Measurements from ENCODE around the gene PNMT.

PNMT gene

GRCh38 chr17:39632153-39632941 lies 35.9 kb upstream of the PNMT start:
- peak; percentile 51 for DNase-seq

GRCh38 chr17:39633570-39634183 lies 34.6 kb upstream of the PNMT start:
- DNase-seq: no peak

DNA sequence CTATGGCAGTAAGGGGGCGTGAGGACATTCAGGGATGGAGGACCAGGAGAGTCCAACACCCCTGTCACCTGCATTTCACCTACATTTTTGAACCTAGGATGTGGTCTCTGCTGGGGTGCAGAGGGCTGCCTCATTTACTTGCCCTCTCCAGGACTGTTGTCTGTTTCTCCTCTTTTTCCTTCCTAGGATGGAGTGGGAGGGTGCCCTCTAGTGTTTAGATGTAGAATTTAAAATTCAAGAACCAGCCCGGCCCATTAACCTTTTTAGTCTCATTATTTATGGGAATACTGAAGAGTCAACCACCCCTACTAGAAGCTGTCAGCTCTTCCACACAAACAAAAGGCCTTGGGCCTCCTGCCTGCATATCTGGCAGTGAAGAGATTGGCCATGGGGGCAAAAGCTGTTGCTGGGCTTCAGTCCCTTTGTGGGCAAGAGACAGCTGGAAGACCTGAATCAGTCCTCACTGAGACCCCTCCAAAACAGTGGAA lies 33.8 kb upstream of the PNMT start:
- peak; percentile 59 for DNase-seq

- no peak for DNase-seq
Measured at GRCh38 chr17:39635614-39636176, 32.6 kb upstream of the PNMT start.

GRCh38 chr17:39636587-39636926 lies 31.7 kb upstream of the PNMT start:
- DNase-seq: no peak

GRCh38 chr17:39636927-39637736 lies 31.1 kb upstream of the PNMT start, which contains the start of gene STARD3:
TSS of gene STARD3 (plus strand) at chr17:39637144. CDS start at chr17:39653532, 16,388 bp downstream.
- peak; percentile 94 for DNase-seq

GRCh38 chr17:39638317-39638716 lies 29.9 kb upstream of the PNMT start:
- no peak for DNase-seq

- no peak for DNase-seq
Measured at GRCh38 chr17:39639043-39639442, 29.2 kb upstream of the PNMT start.

DNA sequence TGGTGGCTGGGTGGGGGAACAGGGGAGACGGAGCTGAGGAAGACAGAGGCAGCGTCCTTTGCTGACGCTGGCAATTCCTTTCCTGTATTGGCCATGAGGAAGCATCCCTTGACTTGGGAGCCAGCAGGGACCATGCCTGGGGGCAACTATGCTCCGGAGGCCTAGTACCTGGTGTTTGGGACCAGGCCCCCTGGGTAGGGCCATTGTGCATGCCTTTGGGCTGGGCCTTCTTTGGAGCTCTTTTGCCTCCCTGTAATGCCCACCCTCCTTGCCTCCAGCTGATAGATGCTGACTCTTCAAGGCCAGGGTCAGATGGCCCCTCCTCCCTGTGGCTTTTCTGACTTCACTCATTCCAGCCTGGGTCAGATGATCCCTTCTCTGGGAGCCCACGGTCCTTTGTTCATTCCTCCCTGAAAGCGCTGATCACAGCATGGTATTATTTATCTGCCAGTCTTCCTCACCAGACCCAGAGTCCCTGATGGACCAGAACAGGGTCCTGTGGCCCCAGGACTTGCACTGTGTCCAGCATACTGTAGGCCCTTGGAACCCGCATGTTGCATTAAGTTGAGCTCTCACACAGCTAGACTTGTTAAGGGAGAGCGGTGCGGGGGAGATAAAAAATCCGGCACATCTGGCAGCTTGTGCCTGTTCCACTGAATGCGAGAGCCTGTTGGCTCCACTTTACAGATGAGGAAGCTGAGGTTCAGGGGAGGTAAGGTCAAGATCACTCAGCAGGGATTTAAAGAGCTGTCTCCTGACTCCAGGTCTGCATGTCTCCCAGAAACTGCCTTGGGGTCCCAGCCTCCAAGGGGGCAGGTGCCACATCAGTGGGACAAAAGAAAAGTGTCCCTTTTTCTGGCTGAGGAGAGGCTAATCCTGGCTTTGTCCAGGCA lies 28.4 kb upstream of the PNMT start:
- no peak for DNase-seq

DNA sequence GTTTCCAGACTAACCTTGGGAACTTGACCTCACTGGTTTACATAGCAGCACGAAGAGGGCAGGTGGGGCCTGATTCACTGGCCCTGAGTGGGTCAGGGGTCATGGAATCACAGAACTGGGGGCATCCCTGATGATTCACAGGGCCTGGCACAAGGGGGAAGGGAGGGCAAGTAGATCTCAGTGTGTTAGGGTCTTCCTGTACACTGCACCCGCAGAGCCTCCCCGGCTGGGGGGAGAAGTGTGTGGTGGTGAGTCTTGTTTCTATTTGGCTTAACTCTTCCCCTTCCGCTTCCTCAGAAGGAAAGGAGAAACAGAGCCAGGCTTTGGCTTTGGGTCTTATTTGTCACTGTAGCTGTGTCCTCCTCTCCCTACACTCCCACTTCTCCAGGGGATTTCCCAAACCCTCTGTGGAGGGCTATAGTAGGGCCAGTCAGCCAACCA lies 27.6 kb upstream of the PNMT start:
- no peak for DNase-seq

DNA sequence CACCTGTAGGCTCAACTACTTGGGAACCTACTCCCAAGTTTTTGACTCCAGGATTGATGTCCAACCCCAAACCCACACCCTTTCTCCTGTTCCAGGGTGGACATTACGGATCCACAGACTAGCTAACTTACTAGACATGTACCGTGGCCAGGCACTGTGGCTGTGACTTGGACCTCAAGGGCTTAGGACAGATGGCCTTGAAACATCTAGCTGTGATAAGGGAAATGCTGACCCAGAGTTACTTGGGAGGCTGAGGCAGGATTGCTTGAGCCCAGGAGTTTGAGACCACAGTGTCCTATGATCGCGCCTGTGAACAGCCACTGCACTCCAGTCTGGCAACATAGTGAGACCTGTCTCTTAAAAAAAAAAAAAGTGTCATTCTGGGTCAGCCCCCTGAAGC lies 27.2 kb upstream of the PNMT start:
- no peak for DNase-seq

GRCh38 chr17:39641883-39642282 lies 26.4 kb upstream of the PNMT start:
- no peak for DNase-seq

GRCh38 chr17:39642291-39643074 lies 25.8 kb upstream of the PNMT start:
- DNase-seq: no peak

DNA sequence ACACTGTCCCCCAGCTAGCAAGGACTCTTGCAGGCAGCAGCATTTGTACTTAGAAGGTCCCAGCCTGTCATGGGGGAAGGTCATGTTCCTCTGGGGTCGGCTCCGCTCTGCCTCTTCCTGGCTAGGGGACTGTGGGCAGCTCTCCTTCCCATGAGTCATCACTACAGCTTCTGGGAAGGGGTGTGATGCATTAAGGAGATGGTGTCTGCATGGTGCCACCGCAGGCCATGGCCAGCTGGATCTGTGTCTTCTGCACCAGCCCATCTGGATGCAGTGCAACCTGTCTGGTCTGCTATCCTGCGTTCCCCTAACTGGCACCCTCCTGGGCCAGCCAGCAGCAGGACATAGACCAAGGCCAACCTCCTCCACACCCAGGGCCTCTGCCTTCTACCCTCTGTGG lies 25.0 kb upstream of the PNMT start:
- no peak for DNase-seq

- DNase-seq: no peak
Measured at GRCh38 chr17:39647256-39647655, 21.0 kb upstream of the PNMT start.

DNA sequence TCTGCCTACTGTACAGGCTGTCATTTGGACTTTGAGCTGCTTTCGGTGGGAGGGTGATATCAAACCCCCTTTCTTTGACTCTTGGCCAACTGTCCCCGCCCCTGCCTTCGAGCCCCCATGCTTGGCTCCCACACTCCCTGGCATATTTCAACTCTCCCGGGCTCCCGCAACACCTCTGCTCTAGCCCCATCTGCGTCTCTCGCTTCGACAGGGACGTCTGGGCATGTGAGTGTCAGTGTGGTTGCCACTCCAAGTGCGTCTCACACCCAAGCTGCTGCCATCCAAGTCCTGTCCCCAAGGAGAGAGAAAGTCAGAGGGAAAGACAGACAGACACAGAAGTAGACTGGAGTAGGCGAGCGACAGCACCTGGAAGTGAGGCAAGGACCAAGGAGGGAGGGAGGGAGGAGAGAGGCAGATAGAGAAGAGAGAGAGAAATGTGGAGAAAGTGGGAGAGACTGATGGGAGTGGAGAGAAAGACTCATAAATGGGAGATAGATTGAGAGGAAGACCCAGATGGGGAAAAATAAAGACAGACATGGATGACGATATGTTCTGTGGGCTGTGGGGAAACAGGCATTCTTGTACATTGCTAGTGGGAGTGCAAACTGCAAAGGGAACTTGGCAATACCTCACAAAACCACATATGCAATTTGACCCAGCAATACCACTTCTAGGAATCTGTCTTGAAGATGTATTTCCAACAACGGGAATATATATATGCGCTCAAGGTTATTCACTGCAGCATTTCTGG lies 19.5 kb upstream of the PNMT start:
- DNase-seq: no peak

DNA sequence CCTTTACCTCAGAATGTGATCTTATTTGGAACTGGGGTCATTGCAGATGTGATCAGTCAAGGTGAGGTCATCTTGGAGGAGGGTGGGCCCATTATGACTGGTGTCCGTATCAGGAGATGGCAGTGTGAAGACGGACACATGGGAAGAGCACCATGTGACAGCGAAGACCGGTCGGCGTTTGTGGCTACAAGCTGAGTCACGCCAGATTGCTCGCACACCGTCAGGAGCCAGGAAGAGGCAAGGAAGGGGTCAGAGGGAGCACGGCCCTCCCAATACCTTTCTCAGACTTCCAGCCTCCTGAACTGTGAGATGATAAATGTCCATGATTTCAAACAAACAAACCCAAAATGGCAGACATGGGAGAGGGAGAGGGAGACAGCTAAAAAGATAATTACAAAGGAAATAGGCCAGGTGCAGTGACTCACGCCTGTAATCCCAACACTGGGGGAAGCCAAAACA lies 18.1 kb upstream of the PNMT start:
- DNase-seq: no peak

DNA sequence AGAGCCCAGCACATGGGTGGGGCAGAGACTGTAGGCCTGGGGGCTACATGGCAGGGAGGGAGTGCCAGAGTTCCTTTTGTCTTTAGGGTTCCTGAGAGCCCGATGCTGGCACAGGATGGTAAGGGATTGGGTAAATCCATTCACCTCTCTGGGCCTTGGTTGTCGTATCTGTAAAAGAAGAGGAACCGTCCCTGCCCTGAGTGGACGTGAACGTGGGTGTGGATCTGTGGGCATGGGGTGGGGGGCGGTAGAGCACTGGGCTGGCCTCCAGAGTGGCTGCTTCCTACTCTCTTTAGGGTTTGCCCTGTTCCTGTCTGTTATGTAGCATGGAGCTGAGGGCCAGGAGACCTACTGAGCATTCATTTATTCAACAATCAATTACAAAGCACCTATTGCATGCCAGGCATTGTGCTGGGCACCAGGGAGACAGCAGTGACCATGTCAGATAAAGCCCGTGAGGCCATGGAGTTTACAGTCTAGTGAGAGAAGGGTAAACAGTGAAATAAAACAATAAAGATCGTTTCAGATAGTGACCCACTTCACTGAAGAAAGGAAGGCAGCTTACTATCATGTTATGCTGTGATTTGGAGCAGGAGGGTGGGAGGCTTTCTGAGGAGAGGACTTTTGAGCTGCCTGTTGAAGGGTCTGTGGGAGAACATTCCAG lies 16.2 kb upstream of the PNMT start:
- DNase-seq: peak; percentile 3

- DNase-seq: peak; percentile 34
Measured at GRCh38 chr17:39652587-39653315, 15.5 kb upstream of the PNMT start.
